ENCODE measurements around the gene RNF115. TPM values are rescaled to one million over a fixed set of nuclear protein-coding genes. Genes with fewer than 3 reads are reported as not detected.

The RNF115 gene
- total and polyA plus RNA-seq, 2 donors from 2014 or later: 12.3 to 18.0 TPM

- no peak overlapping the region for H3K27ac ChIP-seq (ENCODE audit: low read depth in 2 of 2, low read length in 2 of 2)
- no peaks in the 10 kb centered on the region for H3K27me3 ChIP-seq (ENCODE audit: control insufficient read depth, insufficient read depth, low read length)
- H3K4me3 ChIP-seq (ENCODE audit: low read length in 3 of 3): no peak overlapping the region
- H3K9ac ChIP-seq (ENCODE audit: low read length in 3 of 3): no peak overlapping the region
- peaks cover 0 to 4% (median 0%) of the 10 kb centered on the region in 3 donors for H3K4me1 ChIP-seq (ENCODE audit: control insufficient read depth in 2 of 3, insufficient read depth in 2 of 3, low read depth in 1 of 3, low read length in 3 of 3)
- FAIRE-seq: no peak
- no peak for DNase-seq
- TF ChIP-seq, protein P1, sequence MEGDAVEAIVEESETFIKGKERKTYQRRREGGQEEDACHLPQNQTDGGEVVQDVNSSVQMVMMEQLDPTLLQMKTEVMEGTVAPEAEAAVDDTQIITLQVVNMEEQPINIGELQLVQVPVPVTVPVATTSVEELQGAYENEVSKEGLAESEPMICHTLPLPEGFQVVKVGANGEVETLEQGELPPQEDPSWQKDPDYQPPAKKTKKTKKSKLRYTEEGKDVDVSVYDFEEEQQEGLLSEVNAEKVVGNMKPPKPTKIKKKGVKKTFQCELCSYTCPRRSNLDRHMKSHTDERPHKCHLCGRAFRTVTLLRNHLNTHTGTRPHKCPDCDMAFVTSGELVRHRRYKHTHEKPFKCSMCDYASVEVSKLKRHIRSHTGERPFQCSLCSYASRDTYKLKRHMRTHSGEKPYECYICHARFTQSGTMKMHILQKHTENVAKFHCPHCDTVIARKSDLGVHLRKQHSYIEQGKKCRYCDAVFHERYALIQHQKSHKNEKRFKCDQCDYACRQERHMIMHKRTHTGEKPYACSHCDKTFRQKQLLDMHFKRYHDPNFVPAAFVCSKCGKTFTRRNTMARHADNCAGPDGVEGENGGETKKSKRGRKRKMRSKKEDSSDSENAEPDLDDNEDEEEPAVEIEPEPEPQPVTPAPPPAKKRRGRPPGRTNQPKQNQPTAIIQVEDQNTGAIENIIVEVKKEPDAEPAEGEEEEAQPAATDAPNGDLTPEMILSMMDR (IDR thresholded peaks at IDR 0.05; ENCODE audit: borderline replicate concordance, extremely low read depth, insufficient read depth): no peak
- H3K36me3 ChIP-seq (ENCODE audit: control insufficient read depth in 2 of 3, insufficient read depth in 3 of 3, low read length in 3 of 3): peaks cover 0 to 5% (median 4%) of the 10 kb centered on the region in 3 donors
- no peaks in the 10 kb centered on the region for H3K9me3 ChIP-seq (ENCODE audit: control insufficient read depth in 2 of 3, insufficient read depth in 1 of 3, low read length in 3 of 3)
- intact Hi-C loops (cut with DNase I): no loop called here
These were observed 37.6 kb downstream of the RNF115 start for GRCh38 chr1:145786271-145786670.

GRCh38 chr1:145785547-145785946, 38.3 kb downstream of the RNF115 start:
- H3K9ac ChIP-seq (ENCODE audit: low read length in 3 of 3): no peak overlapping the region
- FAIRE-seq: no peak
- no peaks in the 10 kb centered on the region for H3K9me3 ChIP-seq (ENCODE audit: control insufficient read depth in 2 of 3, insufficient read depth in 1 of 3, low read length in 3 of 3)
- no peak overlapping the region for H3K4me3 ChIP-seq (ENCODE audit: low read length in 3 of 3)
- H3K27ac ChIP-seq (ENCODE audit: low read depth in 2 of 2, low read length in 2 of 2): no peak overlapping the region
- H3K36me3 ChIP-seq (ENCODE audit: control insufficient read depth in 2 of 3, insufficient read depth in 3 of 3, low read length in 3 of 3): peaks cover 0 to 5% (median 4%) of the 10 kb centered on the region in 3 donors
- H3K27me3 ChIP-seq (ENCODE audit: control insufficient read depth, insufficient read depth, low read length): no peaks in the 10 kb centered on the region
- H3K4me1 ChIP-seq (ENCODE audit: control insufficient read depth in 2 of 3, insufficient read depth in 2 of 3, low read depth in 1 of 3, low read length in 3 of 3): peaks cover 0 to 4% (median 0%) of the 10 kb centered on the region in 3 donors
- DNase-seq: no peak
- intact Hi-C loops (cut with DNase I): no loop called here
- TF ChIP-seq, protein P1 (IDR thresholded peaks at IDR 0.05; ENCODE audit: borderline replicate concordance, extremely low read depth, insufficient read depth): no peak

DNA sequence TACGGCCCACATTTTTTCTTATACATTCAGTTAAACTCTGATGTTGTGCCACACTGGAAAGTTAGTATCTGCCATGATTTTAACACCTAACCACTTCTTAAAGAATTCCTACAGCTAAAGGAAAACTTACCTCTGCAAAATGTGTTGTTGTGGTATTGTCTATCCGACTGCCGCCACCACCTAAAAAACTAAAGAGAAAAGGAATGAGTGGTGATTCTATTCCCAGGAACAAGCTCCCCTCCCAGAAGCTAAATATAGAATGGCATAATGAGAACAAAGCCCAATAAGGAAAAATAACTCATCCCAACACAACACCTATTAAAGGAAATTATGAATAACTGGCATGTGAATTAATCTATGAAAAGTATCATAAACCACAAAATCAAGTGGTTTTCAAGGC, 39.5 kb downstream of the RNF115 start:
- intact Hi-C loops (cut with DNase I): no loop called here
- Histone ChIP-seq H3K27ac (ENCODE audit: low read depth in 2 of 2, low read length in 2 of 2) (no peak overlapping the region), H3K36me3 (ENCODE audit: control insufficient read depth in 2 of 3, insufficient read depth in 3 of 3, low read length in 3 of 3) (peaks cover 0 to 5% (median 4%) of the 10 kb centered on the region in 3 donors), H3K9me3 (ENCODE audit: control insufficient read depth in 2 of 3, insufficient read depth in 1 of 3, low read length in 3 of 3) (no peaks in the 10 kb centered on the region), H3K27me3 (ENCODE audit: control insufficient read depth, insufficient read depth, low read length) (no peaks in the 10 kb centered on the region), H3K4me1 (ENCODE audit: control insufficient read depth in 2 of 3, insufficient read depth in 2 of 3, low read depth in 1 of 3, low read length in 3 of 3) (peaks cover 0 to 4% (median 0%) of the 10 kb centered on the region in 3 donors), H3K9ac (ENCODE audit: low read length in 3 of 3) (no peak overlapping the region), H3K4me3 (ENCODE audit: low read length in 3 of 3) (no peak overlapping the region)
- TF ChIP-seq, protein P1 (IDR thresholded peaks at IDR 0.05; ENCODE audit: borderline replicate concordance, extremely low read depth, insufficient read depth): no peak
- DNase-seq: no peak
- FAIRE-seq: no peak
